ENCODE results near the gene COL21A1.

DNA sequence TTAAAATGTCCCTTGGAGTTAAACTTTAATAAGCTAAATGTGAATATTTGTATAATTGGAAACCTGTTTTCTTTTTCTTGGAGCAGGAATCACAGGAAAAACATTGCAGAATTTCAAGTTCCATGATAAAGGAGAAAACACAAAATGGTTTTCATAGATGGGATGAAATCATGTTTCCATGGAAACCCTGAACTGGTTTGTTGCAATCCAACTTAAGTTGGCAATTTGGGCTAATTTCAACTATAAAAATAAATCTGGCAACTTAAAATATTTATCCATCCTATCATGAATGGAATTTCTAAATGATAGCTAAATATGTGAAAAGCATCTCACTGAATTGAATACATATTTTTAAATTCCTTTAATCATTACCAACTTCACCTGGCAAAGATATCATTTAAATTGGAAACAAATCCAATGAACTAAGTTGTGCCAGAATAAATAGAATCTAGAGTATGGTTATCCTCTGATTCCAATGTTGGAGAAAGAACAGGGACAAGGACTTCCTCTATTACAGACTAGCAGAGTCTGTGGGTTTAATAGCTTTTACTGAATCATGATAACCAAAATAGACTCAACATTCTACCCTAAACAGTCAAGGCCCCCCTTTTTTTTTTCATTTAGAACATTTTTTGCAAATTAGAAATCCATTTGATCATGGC lies 33.2 kb downstream of the COL21A1 start:
- TF ChIP-seq EP300 (IDR thresholded peaks at IDR 0.05) (no peak), POLR2A (IDR thresholded peaks at IDR 0.05) (no peak)
